ENCODE measurements around the gene ABLIM2. TPM values are rescaled to one million over a fixed set of nuclear protein-coding genes. Genes with fewer than 3 reads are reported as not detected.

Gene ABLIM2
- total RNA-seq, 1 experiment from 2014 or later = 1.0 TPM

DNA sequence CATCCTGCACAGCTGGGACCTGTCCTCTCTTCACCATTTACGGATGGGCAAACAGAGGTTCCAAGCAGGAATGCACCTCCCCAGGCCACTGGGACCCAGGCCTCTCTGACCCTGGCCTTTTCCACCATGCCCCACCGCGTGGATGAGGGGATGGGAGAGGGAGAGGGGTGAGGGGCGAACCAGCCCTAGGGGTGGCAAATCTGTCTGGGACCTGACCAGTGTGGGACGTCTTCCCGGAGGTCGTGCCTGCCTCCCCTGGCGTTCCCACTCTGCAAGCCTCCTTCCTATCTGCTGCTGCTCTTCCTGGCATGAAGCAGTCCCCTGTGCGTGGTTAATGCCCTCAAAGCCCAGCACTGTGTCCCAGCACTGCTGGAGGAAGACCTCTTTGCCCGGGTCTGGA is 35.9 kb downstream of the ABLIM2 start:
- H3K9me3 ChIP-seq (ENCODE audit: control insufficient read depth, low read depth, low read length) = no peaks in the 10 kb centered on the region
- no peak overlapping the region for H4K5ac ChIP-seq (ENCODE audit: insufficient read length, low read depth, low read length)
- no peak overlapping the region for H3K4me2 ChIP-seq (ENCODE audit: insufficient read depth, insufficient read length, low read length)
- DNase-seq = no peak
- H2BK120ac ChIP-seq (ENCODE audit: low read depth, low read length, poor library complexity, severe bottlenecking) = no peak overlapping the region
- H3K27ac ChIP-seq (ENCODE audit: insufficient read length, low read depth, low read length) = no peak overlapping the region
- H3K79me2 ChIP-seq (ENCODE audit: insufficient read depth, low read length) = no peaks in the 10 kb centered on the region
- no peaks in the 10 kb centered on the region; a peak in 1 of 5 replicates for H3K9me3 Mint-ChIP-seq
- peaks cover 0 to 10% of the 10 kb centered on the region in 2 experiments; a peak in 3 of 4 replicates for H3K4me1 Mint-ChIP-seq
- H3T11ph ChIP-seq (ENCODE audit: low read length) = no peak overlapping the region
- H4K91ac ChIP-seq (ENCODE audit: insufficient read length, low read depth, low read length) = peak overlapping the region; percentile 38
- peak overlapping the region; percentile 23 for H3K18ac ChIP-seq (ENCODE audit: insufficient read length, low read depth, low read length)
- H2AFZ ChIP-seq (ENCODE audit: low read length) = no peak overlapping the region
- H3K23me2 ChIP-seq (ENCODE audit: insufficient read length, low read depth, low read length, poor library complexity, severe bottlenecking) = no peaks in the 10 kb centered on the region
- no peak overlapping the region for H2AK5ac ChIP-seq (ENCODE audit: insufficient read length, low read length)
- no peaks in the 10 kb centered on the region for H3K27me3 ChIP-seq (ENCODE audit: insufficient read depth, low read length)
- H2BK20ac ChIP-seq (ENCODE audit: low read depth, low read length, poor library complexity, severe bottlenecking) = no peak overlapping the region
- H3K4ac ChIP-seq (ENCODE audit: low read depth, low read length) = no peak overlapping the region; the same call in 1 of the 2 replicates
- H4K20me1 ChIP-seq (ENCODE audit: control insufficient read depth, insufficient read depth, insufficient read length) = no peaks in the 10 kb centered on the region
- no peak overlapping the region for H2BK12ac ChIP-seq (ENCODE audit: insufficient read length, low read depth, low read length)
- no peaks in the 10 kb centered on the region for H3K36me3 Mint-ChIP-seq (ENCODE audit: insufficient read depth in 1 of 3, low read depth in 3 of 3)
- H4K8ac ChIP-seq (replicated peaks; ENCODE audit: insufficient read length, low read depth, low read length) = no peak overlapping the region
- TF ChIP-seq, protein P1, sequence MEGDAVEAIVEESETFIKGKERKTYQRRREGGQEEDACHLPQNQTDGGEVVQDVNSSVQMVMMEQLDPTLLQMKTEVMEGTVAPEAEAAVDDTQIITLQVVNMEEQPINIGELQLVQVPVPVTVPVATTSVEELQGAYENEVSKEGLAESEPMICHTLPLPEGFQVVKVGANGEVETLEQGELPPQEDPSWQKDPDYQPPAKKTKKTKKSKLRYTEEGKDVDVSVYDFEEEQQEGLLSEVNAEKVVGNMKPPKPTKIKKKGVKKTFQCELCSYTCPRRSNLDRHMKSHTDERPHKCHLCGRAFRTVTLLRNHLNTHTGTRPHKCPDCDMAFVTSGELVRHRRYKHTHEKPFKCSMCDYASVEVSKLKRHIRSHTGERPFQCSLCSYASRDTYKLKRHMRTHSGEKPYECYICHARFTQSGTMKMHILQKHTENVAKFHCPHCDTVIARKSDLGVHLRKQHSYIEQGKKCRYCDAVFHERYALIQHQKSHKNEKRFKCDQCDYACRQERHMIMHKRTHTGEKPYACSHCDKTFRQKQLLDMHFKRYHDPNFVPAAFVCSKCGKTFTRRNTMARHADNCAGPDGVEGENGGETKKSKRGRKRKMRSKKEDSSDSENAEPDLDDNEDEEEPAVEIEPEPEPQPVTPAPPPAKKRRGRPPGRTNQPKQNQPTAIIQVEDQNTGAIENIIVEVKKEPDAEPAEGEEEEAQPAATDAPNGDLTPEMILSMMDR (conservative IDR thresholded peaks at IDR 0.05) = no peak
- H3K79me1 ChIP-seq (ENCODE audit: insufficient read depth, low read depth, low read length, poor library complexity, severe bottlenecking) = no peaks in the 10 kb centered on the region
- WGBS (ENCODE audit: extremely low coverage, insufficient read length, low lambda C conversion rate) = no CpG with 5 or more reads among the region's 10 CpGs
- H2BK15ac ChIP-seq (ENCODE audit: low read depth, low read length) = no peak overlapping the region
- no peaks in the 10 kb centered on the region; the same call in 1 of the 2 replicates for H3K27me3 Mint-ChIP-seq (ENCODE audit: low read depth)
- no peak overlapping the region for H3K56ac ChIP-seq (ENCODE audit: insufficient read length, low read depth, low read length)
- H3K4me3 Mint-ChIP-seq = no peak overlapping the region
- no peak overlapping the region for H2BK5ac ChIP-seq (ENCODE audit: insufficient read length, low read length)
- H3K14ac ChIP-seq (ENCODE audit: insufficient read depth, low read length) = peak overlapping the region; percentile 50; the same call in 1 of the 2 replicates
- no peak overlapping the region for H3K9ac ChIP-seq (ENCODE audit: extremely low read depth, insufficient read length, low read length)
- H3K27ac Mint-ChIP-seq = peak overlapping the region in 1 of 3 experiments; percentile 87; a peak in 2 of 7 replicates
- no peaks in the 10 kb centered on the region for H3K4me1 ChIP-seq (ENCODE audit: insufficient read depth, low read length)
- no peak overlapping the region for H3K23ac ChIP-seq (ENCODE audit: insufficient read length, low read depth, low read length)
